GM23248 (cell line): ENCODE measurements around the gene TMCC1. TPM values are rescaled to one million over a fixed set of nuclear protein-coding genes. Genes with fewer than 3 reads are reported as not detected.

ENCODE experiments used
- DNase-seq: peaks from one replicate; pipeline ENCODE4 v3.0.0-alpha.2; 2015
- H2AFZ ChIP-seq: fragments of 200-600 bp; sonication (generic); 2 replicates; pipeline ENCODE4 v1.6.1; 2016; ENCODE audit warnings: antibody characterized with exemption
- H3F3A ChIP-seq: fragments of 200-600 bp; sonication (generic); 2 replicates; pipeline ENCODE4 v1.6.1; 2016; ENCODE audit warnings: mild to moderate bottlenecking, antibody characterized with exemption, mixed run types; ENCODE audit not compliant: insufficient read depth
- H3K27ac ChIP-seq: fragments of 200-600 bp; sonication (generic); 2 replicates; pipeline ENCODE4 v1.5.1; 2016; ENCODE audit warnings: mild to moderate bottlenecking
- H3K27me3 ChIP-seq: fragments of 200-600 bp; sonication (generic); replicated peaks from 2 replicates; pipeline ENCODE4 v1.6.1; 2016; ENCODE audit warnings: mild to moderate bottlenecking; ENCODE audit not compliant: insufficient read depth
- H3K36me3 ChIP-seq: fragments of 200-600 bp; sonication (generic); 2 replicates; pipeline ENCODE4 v1.6.1; 2016; ENCODE audit warnings: low read depth, mild to moderate bottlenecking
- H3K4me1 ChIP-seq: fragments of 200-600 bp; sonication (generic); 2 replicates; pipeline ENCODE4 v1.6.1; 2016; ENCODE audit warnings: mild to moderate bottlenecking; ENCODE audit not compliant: insufficient read depth
- H3K4me2 ChIP-seq: fragments of 200-600 bp; sonication (generic); one replicate; pipeline ENCODE4 v1.6.1; 2016; ENCODE audit warnings: mild to moderate bottlenecking; ENCODE audit not compliant: unreplicated experiment
- H3K4me3 ChIP-seq: fragments of 200-600 bp; sonication (generic); 2 replicates; pipeline ENCODE4 v1.5.1; 2016; ENCODE audit warnings: mild to moderate bottlenecking
- H3K79me2 ChIP-seq: fragments of 200-600 bp; sonication (generic); 2 replicates; pipeline ENCODE4 v1.6.1; 2016; ENCODE audit warnings: mild to moderate bottlenecking; ENCODE audit not compliant: insufficient read depth
- H3K9ac ChIP-seq: fragments of 200-600 bp; sonication (generic); 2 replicates; pipeline ENCODE4 v1.6.1; 2016; ENCODE audit warnings: mild to moderate bottlenecking
- H3K9me2 ChIP-seq: fragments of 200-600 bp; sonication (generic); 2 replicates; pipeline ENCODE4 v1.6.1; 2016; ENCODE audit warnings: mixed run types, mild to moderate bottlenecking, moderate library complexity; ENCODE audit not compliant: insufficient read depth
- H3K9me3 ChIP-seq: fragments of 200-600 bp; sonication (generic); one replicate; pipeline ENCODE4 v1.6.1; 2017; ENCODE audit warnings: low read depth
- H4K20me1 ChIP-seq: fragments of 200-600 bp; sonication (generic); 2 replicates; pipeline ENCODE4 v1.6.0; 2016; ENCODE audit not compliant: insufficient read depth
- EZH2 ChIP-seq: fragments of 200-600 bp; sonication (generic); IDR thresholded peaks from 2 replicates; pipeline ENCODE4 v1.6.1; 2018; ENCODE audit warnings: antibody characterized with exemption, mild to moderate bottlenecking; ENCODE audit not compliant: insufficient read depth, poor library complexity, severe bottlenecking
- EZH2phosphoT487 ChIP-seq: fragments of 200-600 bp; sonication (generic); IDR thresholded peaks from 2 replicates; pipeline ENCODE4 v1.6.1; 2018; ENCODE audit warnings: antibody characterized with exemption, moderate library complexity, mild to moderate bottlenecking, low read depth; ENCODE audit not compliant: insufficient read depth
- WGBS, 2 experiments: methylation state at CpG; one replicate each; pipeline ENCODE4 v1.1.6; 2015 to 2017; ENCODE audit warnings: low lambda C conversion rate in 2 of 2, low coverage in 1 of 2; ENCODE audit errors: missing lambda C conversion rate in 2 of 2; 5-methylcytosine and 5-hydroxymethylcytosine counted together
- in situ Hi-C: fragments of 300-500 bp; cut with MboI; formaldehyde crosslinking; loops from 2 replicates; pipeline ENCODE4 v1.15.0; 2020
- polyA plus RNA-seq: library from polyadenylated mRNA; unstranded; fragments of >200 nt; fragmentation: Nextera tagmentation; extraction: Ambion mirVana; gene quantifications from 2 replicates; pipeline ENCODE4 v1.2.1, GENCODE V29; 2016
- small RNA-seq: library from RNA; depleted of rRNA; stranded (forward); fragments of <200 nt; gene quantifications from one replicate; pipeline ENCODE3, GENCODE V24; 2014; ENCODE audit warnings: low read depth, low replicate concordance
- total RNA-seq: library from RNA; depleted of rRNA; stranded (reverse); fragments of >200 nt; shearing (Covaris generic); gene quantifications from 2 replicates; pipeline ENCODE4 v1.2.3, GENCODE V29; 2014; rRNA removed

TMCC1 gene
- total and polyA plus RNA-seq, 2 experiments from 2014 or later: 4.0 to 11.1 TPM

- peaks cover 89% of the 10 kb centered on the region for H3K79me2 ChIP-seq
- H3K27me3 ChIP-seq: no peaks in the 10 kb centered on the region
- H3K4me2 ChIP-seq: peak overlapping the region; percentile 16
- peaks cover 36% of the 10 kb centered on the region for H3F3A ChIP-seq
- H3K27ac ChIP-seq: peak overlapping the region; percentile 93
- 51% methylated on average over 5 of the region's 5 CpGs for WGBS, 2 experiments
- H3K36me3 ChIP-seq: no peaks in the 10 kb centered on the region
- H4K20me1 ChIP-seq: no peaks in the 10 kb centered on the region
- no peak overlapping the region for H2AFZ ChIP-seq
- in situ Hi-C loops: loop anchor here (10.0 kb wide), 1 partner anchor 105 kb away; no protein-coding TSS in a partner anchor
- peaks cover 67% of the 10 kb centered on the region for H3K4me1 ChIP-seq
- H3K9ac ChIP-seq: peak overlapping the region; percentile 9; the same call in 1 of the 2 replicates
- peak; percentile 86 for DNase-seq
- H3K9me3 ChIP-seq: no peaks in the 10 kb centered on the region
- H3K9me2 ChIP-seq: no peaks in the 10 kb centered on the region
- TF ChIP-seq EZH2 (no peak), EZH2phosphoT487 (no peak)
- H3K4me3 ChIP-seq: no peak overlapping the region
These were observed 293.9 kb downstream of the TMCC1 start for GRCh38 chr3:129599607-129600006.

- H3K4me3 ChIP-seq: no peak overlapping the region
- H3K9me3 ChIP-seq: no peaks in the 10 kb centered on the region
- H3K27me3 ChIP-seq: no peaks in the 10 kb centered on the region
- H3K36me3 ChIP-seq: no peaks in the 10 kb centered on the region
- TF ChIP-seq EZH2: no peak
- TF ChIP-seq EZH2phosphoT487: no peak
- in situ Hi-C loops: no loop called here
- 87% methylated on average over 19 of the region's 19 CpGs for WGBS, 2 experiments
- peaks cover 62% of the 10 kb centered on the region for H3K4me1 ChIP-seq
- peak overlapping the region; percentile 9; the same call in 1 of the 2 replicates for H3K9ac ChIP-seq
- H3F3A ChIP-seq: peaks cover 30% of the 10 kb centered on the region
- no peaks in the 10 kb centered on the region for H4K20me1 ChIP-seq
- peak; percentile 13 for DNase-seq
- H2AFZ ChIP-seq: no peak overlapping the region
- peak overlapping the region; percentile 16 for H3K4me2 ChIP-seq
- H3K27ac ChIP-seq: peak overlapping the region; percentile 93
- no peaks in the 10 kb centered on the region for H3K9me2 ChIP-seq
- peaks cover 89% of the 10 kb centered on the region for H3K79me2 ChIP-seq
These were observed 294.4 kb downstream of the TMCC1 start for GRCh38 chr3:129599073-129599472.

GRCh38 chr3:129598484-129598883 is 295.0 kb downstream of the TMCC1 start:
- in situ Hi-C loops: no loop called here
- Histone ChIP-seq H3K4me2 (peak overlapping the region; percentile 11), H4K20me1 (no peaks in the 10 kb centered on the region), H3K9me2 (no peaks in the 10 kb centered on the region), H3K4me3 (no peak overlapping the region), H3K4me1 (peaks cover 61% of the 10 kb centered on the region), H3K36me3 (no peaks in the 10 kb centered on the region), H3K9ac (peak overlapping the region; percentile 80; the same call in 1 of the 2 replicates), H2AFZ (no peak overlapping the region), H3K27ac (peak overlapping the region; percentile 93), H3K9me3 (no peaks in the 10 kb centered on the region), H3K27me3 (no peaks in the 10 kb centered on the region), H3K79me2 (peaks cover 89% of the 10 kb centered on the region), H3F3A (peaks cover 26% of the 10 kb centered on the region)
- WGBS, 2 experiments: 86 to 90% methylated on average over 11 of the region's 11 CpGs
- no peak for DNase-seq
- TF ChIP-seq EZH2phosphoT487 (no peak), EZH2 (no peak)

GRCh38 chr3:129598000-129598381 is 295.5 kb downstream of the TMCC1 start:
- Histone ChIP-seq H3K9ac (peak overlapping the region; percentile 80), H3K9me3 (no peaks in the 10 kb centered on the region), H4K20me1 (no peaks in the 10 kb centered on the region), H3K4me3 (no peak overlapping the region), H3K4me2 (peak overlapping the region; percentile 72), H3K79me2 (peaks cover 89% of the 10 kb centered on the region), H2AFZ (peak overlapping the region; percentile 37), H3K9me2 (no peaks in the 10 kb centered on the region), H3K27ac (peak overlapping the region; percentile 93), H3K4me1 (peaks cover 62% of the 10 kb centered on the region), H3F3A (peaks cover 26% of the 10 kb centered on the region), H3K36me3 (no peaks in the 10 kb centered on the region), H3K27me3 (no peaks in the 10 kb centered on the region)
- 13 to 15% methylated on average over 5 of the region's 5 CpGs for WGBS, 2 experiments
- DNase-seq: peak; percentile 68
- TF ChIP-seq EZH2 (no peak), EZH2phosphoT487 (no peak)
- in situ Hi-C loops: no loop called here

Small RNA genes lying within 50 kb of the gene (small RNA-seq; reads per million reads assigned to genes)
- gene RF00026: not detected
- not detected for gene RNY3P13

Other genes with a start within 250 kb of the TMCC1 start
- not detected in 2 replicates for gene TRH, start 81.0 kb upstream of the TMCC1 start, total RNA-seq
- 0.15 and 0.19 TPM in 2 replicates for gene TRH, start 81.0 kb upstream of the TMCC1 start, polyA plus RNA-seq
- not detected in 2 replicates for gene ALG1L2, start 188.1 kb upstream of the TMCC1 start, total RNA-seq
- gene ALG1L2, start 188.1 kb upstream of the TMCC1 start, polyA plus RNA-seq: 0.49 and 0.63 TPM in 2 replicates